Ishikawa (cell line): ENCODE results near the gene F8A1.

Source experiments
- CEBPB ChIP-seq: IDR thresholded peaks from 2 replicates; pipeline ENCODE4 v1.6.1; 2012
- CREB1 ChIP-seq: IDR thresholded peaks from 2 replicates; pipeline ENCODE4 v1.6.1; 2012; ENCODE audit warnings: low read depth
- EGR1 ChIP-seq: IDR thresholded peaks from 2 replicates; pipeline ENCODE4 v1.6.1; 2012
- EP300 ChIP-seq: IDR thresholded peaks from 2 replicates; pipeline ENCODE4 v1.6.1; 2012; ENCODE audit warnings: borderline replicate concordance
- FOXM1 ChIP-seq: IDR thresholded peaks from 2 replicates; pipeline ENCODE4 v1.6.1; 2012; ENCODE audit warnings: low read depth, borderline replicate concordance
- NFIC ChIP-seq: IDR thresholded peaks from 2 replicates; pipeline ENCODE4 v1.6.1; 2012
- RAD21 ChIP-seq: IDR thresholded peaks from 2 replicates; pipeline ENCODE4 v1.6.1; 2012; ENCODE audit warnings: low read depth
- TAF1 ChIP-seq: IDR thresholded peaks from 2 replicates; pipeline ENCODE4 v1.6.1; 2012; ENCODE audit warnings: low read depth, mild to moderate bottlenecking
- TCF12 ChIP-seq: IDR thresholded peaks from 2 replicates; pipeline ENCODE4 v1.6.1; 2012; ENCODE audit warnings: low read depth
- TEAD4 ChIP-seq: IDR thresholded peaks from 2 replicates; pipeline ENCODE4 v1.6.1; 2012
- YY1 ChIP-seq: IDR thresholded peaks from 2 replicates; pipeline ENCODE4 v1.6.1; 2012; ENCODE audit warnings: low read depth
- ZBTB7A ChIP-seq: IDR thresholded peaks from 2 replicates; pipeline ENCODE4 v1.6.1; 2012; ENCODE audit warnings: low read depth
- TF ChIP-seq, protein P1 (sequence below): IDR thresholded peaks from 2 replicates; pipeline ENCODE4 v1.6.1; 2012
- TF ChIP-seq, protein P2 (sequence below): IDR thresholded peaks from 2 replicates; pipeline ENCODE4 v1.6.1; 2012; ENCODE audit warnings: low read depth, mild to moderate bottlenecking
- TF ChIP-seq, protein P3 (sequence below): IDR thresholded peaks from 2 replicates; pipeline ENCODE4 v1.6.1; 2012

Gene F8A1

DNA sequence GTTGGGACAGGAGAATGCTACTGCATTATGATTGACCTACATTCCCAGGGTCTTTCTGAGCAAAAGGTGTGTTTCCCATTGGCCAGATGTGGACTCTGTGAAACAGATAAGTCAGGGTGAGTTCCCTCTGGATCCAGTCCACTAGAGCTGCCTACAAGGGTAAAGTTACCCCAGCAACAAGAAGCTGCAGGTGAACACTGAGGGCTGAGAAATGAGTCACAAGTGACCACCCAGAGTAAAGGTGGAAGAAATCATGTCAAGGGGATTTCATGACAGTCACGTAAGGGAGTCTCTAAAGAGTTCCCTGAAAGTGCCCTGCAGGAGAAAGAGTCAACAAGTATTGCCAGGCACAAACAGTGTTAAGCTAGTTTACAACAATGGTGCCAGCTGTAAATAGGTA lies 16.3 kb downstream of the F8A1 start:
- TF ChIP-seq YY1 = no peak
- TF ChIP-seq, protein P1, sequence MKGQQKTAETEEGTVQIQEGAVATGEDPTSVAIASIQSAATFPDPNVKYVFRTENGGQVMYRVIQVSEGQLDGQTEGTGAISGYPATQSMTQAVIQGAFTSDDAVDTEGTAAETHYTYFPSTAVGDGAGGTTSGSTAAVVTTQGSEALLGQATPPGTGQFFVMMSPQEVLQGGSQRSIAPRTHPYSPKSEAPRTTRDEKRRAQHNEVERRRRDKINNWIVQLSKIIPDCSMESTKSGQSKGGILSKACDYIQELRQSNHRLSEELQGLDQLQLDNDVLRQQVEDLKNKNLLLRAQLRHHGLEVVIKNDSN = no peak
- no peak for TF ChIP-seq TAF1
- TF ChIP-seq FOXM1 = no peak
- TF ChIP-seq, protein P2, sequence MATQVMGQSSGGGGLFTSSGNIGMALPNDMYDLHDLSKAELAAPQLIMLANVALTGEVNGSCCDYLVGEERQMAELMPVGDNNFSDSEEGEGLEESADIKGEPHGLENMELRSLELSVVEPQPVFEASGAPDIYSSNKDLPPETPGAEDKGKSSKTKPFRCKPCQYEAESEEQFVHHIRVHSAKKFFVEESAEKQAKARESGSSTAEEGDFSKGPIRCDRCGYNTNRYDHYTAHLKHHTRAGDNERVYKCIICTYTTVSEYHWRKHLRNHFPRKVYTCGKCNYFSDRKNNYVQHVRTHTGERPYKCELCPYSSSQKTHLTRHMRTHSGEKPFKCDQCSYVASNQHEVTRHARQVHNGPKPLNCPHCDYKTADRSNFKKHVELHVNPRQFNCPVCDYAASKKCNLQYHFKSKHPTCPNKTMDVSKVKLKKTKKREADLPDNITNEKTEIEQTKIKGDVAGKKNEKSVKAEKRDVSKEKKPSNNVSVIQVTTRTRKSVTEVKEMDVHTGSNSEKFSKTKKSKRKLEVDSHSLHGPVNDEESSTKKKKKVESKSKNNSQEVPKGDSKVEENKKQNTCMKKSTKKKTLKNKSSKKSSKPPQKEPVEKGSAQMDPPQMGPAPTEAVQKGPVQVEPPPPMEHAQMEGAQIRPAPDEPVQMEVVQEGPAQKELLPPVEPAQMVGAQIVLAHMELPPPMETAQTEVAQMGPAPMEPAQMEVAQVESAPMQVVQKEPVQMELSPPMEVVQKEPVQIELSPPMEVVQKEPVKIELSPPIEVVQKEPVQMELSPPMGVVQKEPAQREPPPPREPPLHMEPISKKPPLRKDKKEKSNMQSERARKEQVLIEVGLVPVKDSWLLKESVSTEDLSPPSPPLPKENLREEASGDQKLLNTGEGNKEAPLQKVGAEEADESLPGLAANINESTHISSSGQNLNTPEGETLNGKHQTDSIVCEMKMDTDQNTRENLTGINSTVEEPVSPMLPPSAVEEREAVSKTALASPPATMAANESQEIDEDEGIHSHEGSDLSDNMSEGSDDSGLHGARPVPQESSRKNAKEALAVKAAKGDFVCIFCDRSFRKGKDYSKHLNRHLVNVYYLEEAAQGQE = no peak
- no peak for TF ChIP-seq TCF12
- TF ChIP-seq RAD21 = no peak
- no peak for TF ChIP-seq EP300
- TF ChIP-seq, protein P3, sequence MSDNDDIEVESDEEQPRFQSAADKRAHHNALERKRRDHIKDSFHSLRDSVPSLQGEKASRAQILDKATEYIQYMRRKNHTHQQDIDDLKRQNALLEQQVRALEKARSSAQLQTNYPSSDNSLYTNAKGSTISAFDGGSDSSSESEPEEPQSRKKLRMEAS = no peak
- no peak for TF ChIP-seq NFIC

DNA sequence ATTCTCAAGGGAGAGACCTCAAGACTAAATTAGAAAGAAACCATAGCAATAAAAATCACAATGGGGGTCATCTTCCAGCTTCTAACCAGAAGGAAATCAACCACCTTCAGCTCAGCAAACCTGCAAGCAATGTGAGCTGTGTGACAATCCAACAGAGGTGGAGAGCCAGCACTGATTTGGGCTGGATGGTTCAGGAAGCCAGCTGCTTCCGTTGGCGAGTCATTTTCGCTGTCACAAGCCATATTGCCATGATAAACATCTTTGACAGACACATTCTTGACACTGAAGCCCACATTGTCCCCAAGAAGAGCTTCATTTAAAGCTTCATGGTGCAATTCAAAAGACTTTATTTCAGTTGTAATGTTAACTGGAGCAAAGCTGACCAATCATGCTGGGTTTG lies 22.7 kb downstream of the F8A1 start:
- TF ChIP-seq, protein P1 = no peak
- TF ChIP-seq CEBPB (no peak), YY1 (no peak), RAD21 (no peak), ZBTB7A (no peak), TAF1 (no peak), EGR1 (no peak), TEAD4 (no peak), FOXM1 (no peak), TCF12 (no peak), EP300 (no peak), NFIC (no peak), CREB1 (no peak)
- TF ChIP-seq, protein P3 = no peak
- TF ChIP-seq, protein P2 = no peak

DNA sequence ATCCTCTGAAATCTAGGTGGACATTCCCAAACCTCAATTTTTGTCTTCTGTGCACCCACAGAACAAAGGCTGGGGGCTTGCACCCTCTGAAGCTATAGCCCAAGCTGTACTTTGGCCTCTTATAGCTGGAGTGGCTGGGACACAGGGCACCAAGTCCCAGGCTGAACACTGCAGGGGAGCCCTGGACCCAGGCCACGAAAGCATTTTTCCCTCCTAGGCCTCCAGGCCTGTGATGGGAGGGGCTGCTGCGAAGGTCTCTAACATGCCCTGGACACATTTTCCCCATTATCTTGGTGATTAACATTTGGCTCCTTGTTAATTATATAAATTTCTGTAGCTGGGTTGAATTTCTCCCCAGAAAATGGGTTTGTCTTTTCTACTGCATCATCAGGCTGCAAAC lies 27.9 kb downstream of the F8A1 start:
- TF ChIP-seq, protein P1 = no peak
- no peak for TF ChIP-seq TEAD4
- no peak for TF ChIP-seq YY1
- TF ChIP-seq, protein P3 = no peak
- TF ChIP-seq TCF12 = no peak
- TF ChIP-seq, protein P2 = no peak
- no peak for TF ChIP-seq CEBPB
- no peak for TF ChIP-seq CREB1
- TF ChIP-seq EP300 = no peak
- TF ChIP-seq RAD21 = no peak
- no peak for TF ChIP-seq NFIC
- TF ChIP-seq ZBTB7A = no peak
- no peak for TF ChIP-seq FOXM1
- no peak for TF ChIP-seq TAF1
- TF ChIP-seq EGR1 = no peak

DNA sequence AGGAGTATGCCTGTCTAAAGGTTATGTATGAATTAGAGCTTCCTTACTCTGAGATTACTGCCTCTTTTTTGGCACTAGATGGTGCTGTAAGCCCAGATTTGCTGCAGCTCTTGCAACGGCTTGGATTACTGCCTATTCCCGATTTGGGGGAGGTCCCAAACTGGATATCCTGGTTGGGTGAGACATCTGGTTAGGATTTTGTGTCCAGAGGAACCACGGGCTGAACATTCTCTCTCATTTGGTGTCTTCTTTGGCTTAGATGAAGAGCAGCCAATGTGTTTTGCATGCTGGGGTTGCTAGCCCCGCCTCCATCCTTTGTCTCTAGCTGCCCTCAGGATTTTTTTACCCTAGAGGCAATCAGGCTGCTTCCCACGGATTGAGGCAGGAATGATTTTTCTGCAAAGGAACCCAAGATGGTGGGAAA lies 31.9 kb downstream of the F8A1 start:
- peak; percentile 85 for TF ChIP-seq RAD21
- no peak for TF ChIP-seq EGR1
- no peak for TF ChIP-seq TAF1
- TF ChIP-seq NFIC = 0 out of 2 replicates have a peak, but pooled peaks have one; percentile 23
